BJ (cell line): ENCODE data around the gene CRISP3. TPM values are rescaled to one million over a fixed set of nuclear protein-coding genes. Genes with fewer than 3 reads are reported as not detected.

Experiments used
- CTCF ChIA-PET: fragments of 350-600 bp; formaldehyde crosslinking; extraction: SDS; loops from one replicate; lab custom pipeline; 2021; ENCODE audit warnings: antibody characterized with exemption, inconsistent platforms; lab: Yijun Ruan, JAX
- POLR2A ChIA-PET: fragments of 300-600 bp; sonication (Branson Sonifier 250); formaldehyde crosslinking; extraction: SDS; loops from one replicate; lab custom pipeline; 2021; ENCODE audit warnings: antibody characterized with exemption; lab: Charles Lee
- DNase-seq: peaks from one replicate; pipeline ENCODE4 v3.0.0-alpha.2; 2011; ENCODE audit warnings: low read depth
- H3K27me3 ChIP-seq: 2 replicates; pipeline ENCODE4 v1.6.0; 2011; ENCODE audit warnings: low read length; ENCODE audit not compliant: control insufficient read depth, insufficient read depth
- H3K36me3 ChIP-seq: 2 replicates; pipeline ENCODE4 v1.5.1; 2011; ENCODE audit warnings: low read length; ENCODE audit not compliant: control insufficient read depth, insufficient read depth
- H3K4me3 ChIP-seq: 2 replicates; pipeline ENCODE4 v1.5.1; 2011; ENCODE audit warnings: low read depth, mild to moderate bottlenecking, control low read depth, low read length
- polyA minus RNA-seq: library from RNA; depleted of rRNA, polyadenylated mRNA; stranded (reverse); fragments of >200 nt; gene quantifications from 2 replicates; pipeline ENCODE4 v1.2.3, GENCODE V29; 2011; rRNA and poly(A)+ RNA removed
- polyA plus RNA-seq: library from polyadenylated mRNA; depleted of rRNA; stranded (reverse); fragments of >200 nt; gene quantifications from 2 replicates; pipeline ENCODE4 v1.2.3, GENCODE V29; 2011; rRNA removed
- TF ChIP-seq, protein P1 (sequence below): IDR thresholded peaks from 2 replicates; pipeline ENCODE4 v1.5.1; 2011; ENCODE audit warnings: low read depth, mild to moderate bottlenecking, control low read depth, inconsistent platforms, low read length, moderate library complexity; ENCODE audit not compliant: insufficient read depth

Gene CRISP3, protein sequence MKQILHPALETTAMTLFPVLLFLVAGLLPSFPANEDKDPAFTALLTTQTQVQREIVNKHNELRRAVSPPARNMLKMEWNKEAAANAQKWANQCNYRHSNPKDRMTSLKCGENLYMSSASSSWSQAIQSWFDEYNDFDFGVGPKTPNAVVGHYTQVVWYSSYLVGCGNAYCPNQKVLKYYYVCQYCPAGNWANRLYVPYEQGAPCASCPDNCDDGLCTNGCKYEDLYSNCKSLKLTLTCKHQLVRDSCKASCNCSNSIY
- not detected in 2 replicates for polyA plus RNA-seq
- not detected in 2 replicates for polyA minus RNA-seq

DNA sequence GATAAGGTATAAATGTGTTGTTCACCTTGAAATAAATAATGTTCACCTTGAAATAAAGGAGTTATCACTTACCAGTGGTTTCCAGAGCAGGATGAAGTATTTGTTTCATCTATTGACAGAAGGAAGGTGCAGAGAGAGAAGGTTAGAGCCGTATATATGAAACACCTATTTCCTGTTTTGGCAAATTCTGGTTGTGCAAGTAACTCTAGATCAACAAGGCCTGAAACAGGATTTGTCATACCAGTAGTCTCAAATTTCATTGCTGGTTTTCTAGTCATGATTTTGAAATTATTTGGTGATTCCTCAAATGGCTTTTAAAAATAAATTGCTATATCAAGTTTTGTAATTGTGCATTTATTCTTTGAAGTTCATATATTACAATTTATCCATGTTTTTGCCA, at the start of gene CRISP3:
Gene CRISP3 (minus strand): TSS at position 130 of the 400 bp plus-strand sequence. CDS start 21 bp downstream, at position 109.
- ChIA-PET CTCF (no interaction called here), POLR2A (no interaction called here)
- TF ChIP-seq, protein P1, sequence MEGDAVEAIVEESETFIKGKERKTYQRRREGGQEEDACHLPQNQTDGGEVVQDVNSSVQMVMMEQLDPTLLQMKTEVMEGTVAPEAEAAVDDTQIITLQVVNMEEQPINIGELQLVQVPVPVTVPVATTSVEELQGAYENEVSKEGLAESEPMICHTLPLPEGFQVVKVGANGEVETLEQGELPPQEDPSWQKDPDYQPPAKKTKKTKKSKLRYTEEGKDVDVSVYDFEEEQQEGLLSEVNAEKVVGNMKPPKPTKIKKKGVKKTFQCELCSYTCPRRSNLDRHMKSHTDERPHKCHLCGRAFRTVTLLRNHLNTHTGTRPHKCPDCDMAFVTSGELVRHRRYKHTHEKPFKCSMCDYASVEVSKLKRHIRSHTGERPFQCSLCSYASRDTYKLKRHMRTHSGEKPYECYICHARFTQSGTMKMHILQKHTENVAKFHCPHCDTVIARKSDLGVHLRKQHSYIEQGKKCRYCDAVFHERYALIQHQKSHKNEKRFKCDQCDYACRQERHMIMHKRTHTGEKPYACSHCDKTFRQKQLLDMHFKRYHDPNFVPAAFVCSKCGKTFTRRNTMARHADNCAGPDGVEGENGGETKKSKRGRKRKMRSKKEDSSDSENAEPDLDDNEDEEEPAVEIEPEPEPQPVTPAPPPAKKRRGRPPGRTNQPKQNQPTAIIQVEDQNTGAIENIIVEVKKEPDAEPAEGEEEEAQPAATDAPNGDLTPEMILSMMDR = no peak
- Histone ChIP-seq H3K27me3 (no peaks in the 10 kb centered on the region), H3K4me3 (no peak within 1 kb of the TSS), H3K36me3 (no peaks in the 10 kb centered on the region)
- no peak for DNase-seq

DNA sequence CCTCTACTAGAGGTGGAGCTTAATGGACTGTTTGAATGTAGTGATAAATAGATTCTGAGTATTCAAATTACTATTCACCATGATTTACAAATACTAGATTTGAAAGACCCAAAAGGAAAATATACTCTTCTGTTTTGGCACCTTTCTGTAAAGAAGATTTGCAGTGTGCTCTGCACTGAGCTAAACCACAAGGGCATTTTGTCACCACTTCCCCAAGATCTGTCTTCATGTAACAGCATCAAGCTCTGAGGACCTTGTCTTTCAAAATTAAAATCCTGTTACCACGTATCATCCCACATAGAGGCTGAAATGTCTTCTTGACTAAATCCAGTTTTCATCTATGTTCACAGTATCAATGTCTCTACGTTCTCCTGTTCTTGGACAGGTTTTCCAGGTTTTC, 46.2 kb upstream of the CRISP3 start:
- CTCF ChIA-PET = interaction anchor here (1.1 kb wide), 1 partner anchor 61 kb away, joined by 3 read pairs; no protein-coding TSS in a partner anchor

DNA sequence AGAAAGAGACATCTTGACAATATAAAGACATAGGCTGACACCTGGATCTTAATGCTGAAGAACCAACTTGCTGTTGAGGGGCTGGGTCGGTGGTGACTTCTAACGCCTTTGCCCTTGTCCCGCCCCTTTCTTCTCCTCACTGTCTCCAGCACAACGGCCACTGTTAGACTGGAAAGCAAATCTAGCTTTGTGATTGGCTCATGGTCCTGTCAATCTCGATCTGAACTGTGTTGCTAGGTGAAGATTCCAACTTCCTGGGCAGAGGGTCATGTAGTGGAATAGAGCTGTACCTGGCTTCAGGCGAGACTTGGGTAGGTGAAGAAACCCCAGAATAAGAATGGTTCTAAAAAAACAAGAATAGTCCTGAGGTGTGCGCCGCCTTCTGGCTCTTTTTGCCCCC, 43.0 kb upstream of the CRISP3 start, which contains the start of gene PGK2:
Gene PGK2 (minus strand): TSS at position 110 of the 400 bp plus-strand sequence. CDS start 98 bp downstream, at position 12.
- TF ChIP-seq, protein P1 = no peak
- DNase-seq = no peak
- Histone ChIP-seq H3K36me3 (no peaks in the 10 kb centered on the region), H3K4me3 (no peak within 1 kb of the TSS), H3K27me3 (no peaks in the 10 kb centered on the region)
- POLR2A ChIA-PET = no interaction called here
- CTCF ChIA-PET = no interaction called here

More for the DNA sequence above, 46.2 kb upstream of the CRISP3 start:
- Histone ChIP-seq H3K4me3 (no peak overlapping the region), H3K36me3 (no peaks in the 10 kb centered on the region), H3K27me3 (no peaks in the 10 kb centered on the region)
- no peak for DNase-seq
- POLR2A ChIA-PET = no interaction called here
- TF ChIP-seq, protein P1 = no peak

DNA sequence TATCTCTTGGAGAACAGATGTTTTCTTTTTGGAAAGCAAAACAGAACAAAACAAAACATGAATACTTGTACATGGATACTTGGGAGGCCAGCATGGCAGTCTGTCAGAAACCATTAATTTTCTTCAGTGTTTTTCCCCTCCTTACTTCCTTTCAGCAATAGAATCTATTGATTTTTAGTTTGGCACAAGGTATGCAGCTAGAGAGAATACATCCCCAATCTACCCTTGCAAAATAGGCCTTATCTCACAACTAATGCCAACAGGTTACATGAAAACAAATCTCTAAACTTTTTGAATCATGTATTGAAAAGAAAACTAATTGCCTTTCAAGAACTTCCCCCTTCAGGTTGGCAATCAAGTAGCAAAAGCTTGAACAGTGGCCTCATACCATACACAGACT, 40.1 kb upstream of the CRISP3 start:
- POLR2A ChIA-PET = no interaction called here

DNA sequence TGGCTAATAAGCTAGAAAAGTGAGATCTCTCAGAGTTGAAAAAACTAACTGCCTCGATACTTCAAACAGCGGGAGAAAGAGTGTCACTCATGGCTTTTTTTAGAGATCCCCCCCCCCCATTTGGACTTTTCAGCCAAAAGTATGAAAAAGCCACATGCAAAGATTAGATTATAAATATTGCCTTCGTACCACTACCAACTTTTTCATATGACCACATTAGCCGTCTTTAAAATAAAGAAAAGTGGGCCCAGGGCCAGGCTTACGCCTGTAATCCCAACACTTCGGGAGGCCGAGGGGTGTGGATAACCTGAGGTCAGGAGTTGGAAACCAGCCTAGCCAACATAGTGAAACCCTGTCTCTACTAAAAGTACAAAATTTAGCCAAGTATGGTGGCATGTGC, 38.5 kb upstream of the CRISP3 start:
- ChIA-PET CTCF (no interaction called here), POLR2A (no interaction called here)
- no peak for DNase-seq
- TF ChIP-seq, protein P1 = no peak
- Histone ChIP-seq H3K4me3 (no peak overlapping the region), H3K27me3 (no peaks in the 10 kb centered on the region), H3K36me3 (no peaks in the 10 kb centered on the region)

More for the DNA sequence above, 40.1 kb upstream of the CRISP3 start:
- DNase-seq = no peak
- Histone ChIP-seq H3K27me3 (no peaks in the 10 kb centered on the region), H3K36me3 (no peaks in the 10 kb centered on the region), H3K4me3 (no peak overlapping the region)
- TF ChIP-seq, protein P1 = no peak
- CTCF ChIA-PET = no interaction called here
